Astrocyte (in vitro differentiated cells and primary cell): Measurements from ENCODE around the gene PRKD2. TPM values are rescaled to one million over a fixed set of nuclear protein-coding genes. Genes with fewer than 3 reads are reported as not detected.
A peak's percentile ranks its signal among the peaks of the same experiment; 100 is the strongest.

Experiments
- DNase-seq: peaks from one replicate; pipeline ENCODE4 v3.0.0-alpha.2; 2010; ENCODE audit warnings: low read depth
- FAIRE-seq: peaks from 2 replicates; lab custom pipeline; 2011; peaks lifted over from hg19 to GRCh38; lab: Jason Lieb, UNC
- H2AFZ ChIP-seq: 2 replicates; pipeline ENCODE4 v1.6.0; 2012; ENCODE audit warnings: low read depth, low read length, inconsistent platforms
- H3K27ac ChIP-seq: 2 replicates; pipeline ENCODE4 v1.5.1; 2011; ENCODE audit warnings: low read depth, low read length, inconsistent platforms
- H3K27me3 ChIP-seq: 2 replicates; pipeline ENCODE4 v1.6.0; 2011; ENCODE audit warnings: low read length, inconsistent platforms; ENCODE audit not compliant: insufficient read depth
- H3K36me3 ChIP-seq: 2 replicates; pipeline ENCODE4 v1.5.1; 2011; ENCODE audit warnings: low read length, inconsistent platforms; ENCODE audit not compliant: insufficient read depth
- H3K4me1 ChIP-seq: 2 replicates; pipeline ENCODE4 v1.5.1; 2011; ENCODE audit warnings: low read length, inconsistent platforms; ENCODE audit not compliant: insufficient read depth
- H3K4me2 ChIP-seq: 2 replicates; pipeline ENCODE4 v1.6.0; 2012; ENCODE audit warnings: low read length, inconsistent platforms
- H3K4me3 ChIP-seq: 2 replicates; pipeline ENCODE4 v1.5.1; 2011; ENCODE audit warnings: low read depth, mild to moderate bottlenecking, low read length, inconsistent platforms; ENCODE audit not compliant: insufficient read depth
- H3K79me2 ChIP-seq: 2 replicates; pipeline ENCODE4 v1.6.0; 2012; ENCODE audit warnings: mild to moderate bottlenecking, low read length, inconsistent platforms; ENCODE audit not compliant: insufficient read depth
- H3K9ac ChIP-seq: 2 replicates; pipeline ENCODE4 v1.6.0; 2012; ENCODE audit warnings: mild to moderate bottlenecking, low read length, inconsistent platforms
- H3K9me3 ChIP-seq: 2 replicates; pipeline ENCODE4 v1.5.1; 2012; ENCODE audit warnings: low read depth, mild to moderate bottlenecking, low read length, inconsistent platforms; ENCODE audit not compliant: insufficient read depth
- H4K20me1 ChIP-seq: 2 replicates; pipeline ENCODE4 v1.6.0; 2012; ENCODE audit warnings: low read length, inconsistent platforms; ENCODE audit not compliant: insufficient read depth
- H3K27ac Mint-ChIP-seq: one replicate; pipeline ENCODE4 v1.8.0; 2021; ENCODE audit warnings: mild to moderate bottlenecking, mixed read lengths; ENCODE audit not compliant: unreplicated experiment
- H3K27me3 Mint-ChIP-seq: one replicate; pipeline ENCODE4 v1.8.0; 2021; ENCODE audit warnings: low read depth, mixed read lengths; ENCODE audit not compliant: unreplicated experiment
- H3K36me3 Mint-ChIP-seq: one replicate; pipeline ENCODE4 v1.8.0; 2021; ENCODE audit warnings: low read depth, mixed read lengths; ENCODE audit not compliant: unreplicated experiment
- H3K4me1 Mint-ChIP-seq: one replicate; pipeline ENCODE4 v1.8.0; 2021; ENCODE audit warnings: low read depth, mixed read lengths; ENCODE audit not compliant: unreplicated experiment
- H3K4me3 Mint-ChIP-seq: one replicate; pipeline ENCODE4 v1.8.0; 2021; ENCODE audit warnings: mild to moderate bottlenecking, moderate library complexity, mixed read lengths; ENCODE audit not compliant: unreplicated experiment
- H3K9me3 Mint-ChIP-seq: one replicate; pipeline ENCODE4 v1.8.0; 2021; ENCODE audit warnings: mild to moderate bottlenecking, mixed read lengths; ENCODE audit not compliant: unreplicated experiment
- EZH2 ChIP-seq: IDR thresholded peaks from 2 replicates; pipeline ENCODE4 v1.6.1; 2012; ENCODE audit warnings: mild to moderate bottlenecking, low read length, inconsistent platforms; ENCODE audit not compliant: insufficient read depth
- total RNA-seq: library from RNA; stranded (reverse); gene quantifications from 2 replicates; pipeline ENCODE4 v1.2.1, GENCODE V29; 2021
- TF ChIP-seq, protein P1 (sequence below): IDR thresholded peaks from 2 replicates; pipeline ENCODE4 v1.5.1; 2011; ENCODE audit warnings: low read depth, mild to moderate bottlenecking, inconsistent platforms, low read length, moderate library complexity; ENCODE audit not compliant: insufficient read depth

The PRKD2 gene
- total RNA-seq, 1 donor from 2014 or later, result 54.6 TPM

DNA sequence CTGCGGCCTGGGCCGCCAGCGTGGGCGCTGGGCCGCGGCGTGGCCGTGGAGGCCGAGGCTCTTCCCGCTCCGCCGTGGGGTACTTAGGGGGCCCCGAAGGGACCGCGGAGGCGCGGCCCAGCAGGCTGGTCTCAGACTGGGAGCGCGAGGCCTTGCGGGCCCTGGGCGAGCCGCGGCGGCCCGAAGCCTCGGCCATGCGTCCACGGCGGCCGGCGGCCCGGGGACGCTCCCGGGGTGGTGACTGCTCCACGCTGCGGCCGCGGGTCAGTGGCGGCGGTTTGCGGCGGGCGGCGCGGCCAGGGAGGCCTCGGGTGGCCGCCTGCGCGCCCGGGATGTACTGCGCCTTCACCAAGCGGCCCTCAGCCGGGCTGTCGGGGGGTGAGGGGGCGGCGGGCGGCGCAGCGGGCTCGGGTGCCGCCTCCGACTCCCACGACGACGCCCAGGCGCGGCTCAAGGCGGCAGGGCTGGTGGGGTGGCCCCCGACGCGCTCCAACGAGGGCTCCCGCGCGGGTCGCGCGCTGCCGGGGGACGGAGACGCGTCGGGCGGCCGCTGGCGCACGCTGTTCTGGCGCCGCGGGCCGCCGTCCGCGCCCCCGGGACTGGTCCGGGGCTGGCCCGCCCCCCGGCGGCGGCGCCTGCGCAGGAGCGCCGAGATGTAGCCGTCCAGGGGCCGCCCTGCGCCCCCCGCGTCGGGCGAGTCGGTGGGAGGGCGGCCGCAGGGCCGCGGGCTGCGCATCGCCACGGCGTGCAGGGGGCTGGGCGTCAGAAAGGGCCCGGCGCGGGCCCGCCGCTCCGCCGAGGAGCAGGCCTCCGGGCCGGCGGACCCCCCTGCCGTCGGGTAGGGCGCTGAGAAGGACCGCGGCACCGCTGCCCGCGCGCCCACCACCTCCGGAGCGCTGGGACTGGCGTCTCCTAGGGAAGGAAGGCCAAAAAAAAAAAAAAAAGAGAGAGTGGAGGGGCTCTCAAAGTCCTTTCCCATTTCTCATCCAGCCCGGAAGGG, 67.7 kb downstream of the PRKD2 start:
- peaks cover 8% of the 10 kb centered on the region for H3K4me1 Mint-ChIP-seq
- no peak overlapping the region for H3K4me3 Mint-ChIP-seq
- Histone ChIP-seq H3K9me3 (peaks cover 22% of the 10 kb centered on the region), H3K4me2 (no peak overlapping the region), H2AFZ (no peak overlapping the region), H3K36me3 (no peaks in the 10 kb centered on the region), H3K27ac (no peak overlapping the region), H3K4me1 (no peaks in the 10 kb centered on the region), H3K27me3 (peaks cover 11% of the 10 kb centered on the region), H4K20me1 (no peaks in the 10 kb centered on the region), H3K9ac (no peak overlapping the region), H3K79me2 (no peaks in the 10 kb centered on the region), H3K4me3 (no peak overlapping the region)
- H3K9me3 Mint-ChIP-seq, result peaks cover 22% of the 10 kb centered on the region
- H3K27ac Mint-ChIP-seq, result no peak overlapping the region
- FAIRE-seq (no peak), DNase-seq (no peak)
- peaks cover 38% of the 10 kb centered on the region for H3K36me3 Mint-ChIP-seq
- TF ChIP-seq, protein P1, sequence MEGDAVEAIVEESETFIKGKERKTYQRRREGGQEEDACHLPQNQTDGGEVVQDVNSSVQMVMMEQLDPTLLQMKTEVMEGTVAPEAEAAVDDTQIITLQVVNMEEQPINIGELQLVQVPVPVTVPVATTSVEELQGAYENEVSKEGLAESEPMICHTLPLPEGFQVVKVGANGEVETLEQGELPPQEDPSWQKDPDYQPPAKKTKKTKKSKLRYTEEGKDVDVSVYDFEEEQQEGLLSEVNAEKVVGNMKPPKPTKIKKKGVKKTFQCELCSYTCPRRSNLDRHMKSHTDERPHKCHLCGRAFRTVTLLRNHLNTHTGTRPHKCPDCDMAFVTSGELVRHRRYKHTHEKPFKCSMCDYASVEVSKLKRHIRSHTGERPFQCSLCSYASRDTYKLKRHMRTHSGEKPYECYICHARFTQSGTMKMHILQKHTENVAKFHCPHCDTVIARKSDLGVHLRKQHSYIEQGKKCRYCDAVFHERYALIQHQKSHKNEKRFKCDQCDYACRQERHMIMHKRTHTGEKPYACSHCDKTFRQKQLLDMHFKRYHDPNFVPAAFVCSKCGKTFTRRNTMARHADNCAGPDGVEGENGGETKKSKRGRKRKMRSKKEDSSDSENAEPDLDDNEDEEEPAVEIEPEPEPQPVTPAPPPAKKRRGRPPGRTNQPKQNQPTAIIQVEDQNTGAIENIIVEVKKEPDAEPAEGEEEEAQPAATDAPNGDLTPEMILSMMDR, result no peak
- TF ChIP-seq EZH2, result no peak
- H3K27me3 Mint-ChIP-seq, result peaks cover 24% of the 10 kb centered on the region

- Histone ChIP-seq H3K27me3 (peaks cover 11% of the 10 kb centered on the region), H3K4me1 (no peaks in the 10 kb centered on the region), H3K4me3 (no peak overlapping the region), H3K9ac (no peak overlapping the region), H3K79me2 (no peaks in the 10 kb centered on the region), H3K4me2 (no peak overlapping the region), H3K9me3 (peaks cover 22% of the 10 kb centered on the region), H3K27ac (no peak overlapping the region), H4K20me1 (no peaks in the 10 kb centered on the region), H2AFZ (no peak overlapping the region), H3K36me3 (no peaks in the 10 kb centered on the region)
- Mint-ChIP-seq H3K27me3 (peaks cover 24% of the 10 kb centered on the region), H3K4me3 (no peak overlapping the region), H3K36me3 (peaks cover 35% of the 10 kb centered on the region), H3K9me3 (peaks cover 22% of the 10 kb centered on the region), H3K27ac (no peak overlapping the region), H3K4me1 (no peaks in the 10 kb centered on the region)
- TF ChIP-seq, protein P1, result no peak
- peak; percentile 36 for TF ChIP-seq EZH2
- FAIRE-seq (no peak), DNase-seq (no peak)
Observed at GRCh38 chr19:46648060-46648960, 68.6 kb downstream of the PRKD2 start.
